NCI-H345 treated with DMSO at 0.1 percent for 48 hours (cell line): ENCODE data around the gene RHBDL3.
"Not testable (repeated sequence)": the region's sequence is repeated elsewhere in the genome, so short reads cannot be mapped to it uniquely, and the experiment has no call there.

ENCODE experiments used
- DNase-seq: peaks from one replicate; lab custom pipeline; 2025; ENCODE audit not compliant: unreplicated experiment; lab: John Stamatoyannopoulos, UW

The RHBDL3 gene

DNA sequence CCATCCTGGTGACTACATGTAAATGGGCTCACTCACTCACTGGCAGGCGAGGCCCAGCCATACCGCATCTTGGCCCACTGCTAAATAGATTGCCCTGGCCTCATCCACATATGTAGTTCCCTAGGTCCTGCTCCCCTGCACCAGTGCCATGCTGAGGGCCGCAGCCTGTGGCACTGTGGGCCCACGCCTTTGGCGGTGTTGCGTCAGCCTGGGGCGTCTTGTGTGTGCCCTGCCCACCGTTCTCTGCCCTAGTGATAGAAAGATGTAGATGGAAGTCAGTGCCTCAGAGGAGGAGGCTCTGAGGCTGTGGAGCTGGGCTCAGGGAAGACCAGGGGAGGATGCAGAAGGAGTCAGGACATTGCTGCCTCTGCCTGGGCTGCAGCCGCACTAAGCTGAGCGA lies 57.4 kb downstream of the RHBDL3 start:
- DNase-seq, result no peak

DNA sequence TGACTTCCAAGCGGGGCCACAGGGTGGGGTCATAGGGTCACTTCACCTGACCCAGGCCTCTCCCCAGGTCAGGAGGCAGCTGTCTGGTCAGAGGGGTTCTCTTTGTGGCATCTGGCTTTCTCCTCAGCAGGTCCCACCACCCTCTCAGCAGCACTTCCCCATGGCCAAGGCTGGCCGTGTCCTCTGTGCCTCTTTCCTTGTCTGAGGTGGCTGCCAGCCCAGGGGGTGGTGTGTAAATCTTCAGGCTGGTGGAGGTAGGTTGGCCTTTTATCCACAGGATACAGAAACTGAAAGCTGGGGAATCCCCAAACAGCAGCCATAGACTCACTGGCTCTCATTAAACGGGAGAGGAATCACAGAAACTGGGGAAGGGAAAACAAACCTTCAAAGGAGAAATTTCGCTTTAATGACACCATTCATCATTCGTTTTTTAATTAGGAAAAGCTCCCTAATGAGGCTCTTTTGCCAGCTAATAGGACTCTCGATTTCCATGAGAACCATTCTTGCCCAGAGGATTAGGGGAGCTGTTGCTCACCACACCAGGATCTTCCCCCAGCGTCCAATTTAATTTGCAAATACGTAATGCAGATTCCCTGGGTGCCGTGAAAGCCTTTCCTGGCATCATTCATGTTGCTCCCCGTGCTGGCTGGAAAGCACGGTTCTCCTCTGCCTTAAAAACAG lies 58.3 kb downstream of the RHBDL3 start:
- DNase-seq, result no peak

DNA sequence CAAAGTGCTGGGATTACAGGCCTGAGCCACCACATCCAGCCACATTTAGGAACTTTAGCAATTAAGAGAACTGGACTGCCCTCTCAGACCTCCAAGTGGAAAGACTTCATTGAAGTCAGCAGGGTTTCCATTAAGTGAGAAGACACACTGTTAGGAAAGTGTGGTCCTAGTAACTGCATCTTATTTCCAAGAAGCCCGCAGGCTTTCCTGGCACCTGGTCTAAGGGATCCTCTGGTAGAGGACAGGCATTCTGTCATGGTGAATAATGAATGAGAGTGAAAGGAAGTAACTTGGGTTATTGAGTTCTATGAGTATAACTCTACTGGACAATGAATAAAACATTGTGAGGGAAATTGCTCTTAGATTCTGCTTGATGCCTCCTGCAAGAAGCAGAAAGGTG lies 62.3 kb downstream of the RHBDL3 start:
- DNase-seq, result no peak

GRCh38 chr17:32330147-32330546 lies 64.5 kb downstream of the RHBDL3 start:
- no peak for DNase-seq

DNA sequence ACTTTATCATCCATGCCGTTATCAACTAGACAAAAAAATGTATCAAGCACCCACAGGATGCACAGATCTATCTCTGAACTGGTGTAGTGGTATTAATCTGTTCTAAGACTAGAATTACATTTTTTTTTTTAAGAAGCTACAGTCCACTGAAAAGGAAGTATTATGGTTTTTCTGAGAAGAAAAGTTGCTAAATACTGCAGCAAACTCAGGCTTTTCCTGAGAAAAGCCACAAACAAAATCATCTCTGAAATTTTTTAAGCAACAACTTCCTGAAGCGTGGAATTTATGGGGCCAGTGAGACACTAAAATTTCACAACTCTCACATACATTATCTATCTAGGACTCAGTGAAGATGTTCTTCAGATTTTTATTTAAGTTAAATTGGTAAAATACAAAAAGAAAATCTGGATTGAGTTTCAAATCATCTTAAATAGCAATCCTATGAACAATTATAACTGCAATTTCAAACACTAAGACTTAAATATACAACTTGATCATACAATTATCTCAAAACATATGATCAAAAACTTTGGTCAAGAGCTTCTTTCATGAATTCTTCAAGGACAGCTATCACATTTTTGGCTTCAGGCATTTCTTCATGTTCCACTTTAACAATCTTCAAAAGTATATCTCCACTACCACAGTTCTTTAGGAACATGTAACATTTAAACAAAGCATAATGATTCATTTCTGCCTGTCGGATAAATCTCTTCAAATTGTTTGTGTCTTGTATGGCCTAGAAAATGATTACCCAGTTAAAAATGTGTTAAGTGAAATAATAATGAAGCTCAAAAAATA lies 65.8 kb downstream of the RHBDL3 start:
- DNase-seq, result no peak

- DNase-seq, result no peak
Measured at GRCh38 chr17:32333187-32333586, 67.6 kb downstream of the RHBDL3 start.

DNA sequence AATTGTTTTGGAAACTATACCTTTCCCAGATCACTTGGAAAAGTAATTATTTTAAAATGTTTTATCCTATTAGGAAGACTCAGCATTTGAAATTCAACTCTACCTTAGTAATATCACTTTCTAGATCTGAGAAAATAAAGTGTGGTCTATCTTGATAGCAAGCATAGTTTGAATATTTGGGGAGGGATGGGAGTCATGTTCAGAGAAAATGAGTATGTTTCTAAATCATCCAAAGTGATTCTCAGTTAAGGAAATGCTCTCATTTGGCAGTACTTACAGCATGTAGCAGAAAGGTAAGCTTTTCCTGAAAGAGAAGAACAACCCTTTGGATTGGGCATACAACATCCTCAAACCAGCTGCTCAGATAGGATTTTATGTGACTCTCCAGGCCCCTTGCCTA lies 69.4 kb downstream of the RHBDL3 start:
- no peak for DNase-seq

GRCh38 chr17:32335687-32336086 lies 70.1 kb downstream of the RHBDL3 start:
- DNase-seq, result no peak

- DNase-seq, result no peak
Measured at GRCh38 chr17:32341141-32341856, 75.7 kb downstream of the RHBDL3 start.

- DNase-seq, result peak; percentile 72
Measured at GRCh38 chr17:32341857-32342602, 76.4 kb downstream of the RHBDL3 start, which contains the start of gene C17orf75. Gene C17orf75, minus strand, starts transcription at chr17:32342173. Its CDS starts 34 bp downstream, at chr17:32342139.

GRCh38 chr17:32342603-32343325 lies 77.1 kb downstream of the RHBDL3 start:
- no peak for DNase-seq

DNA sequence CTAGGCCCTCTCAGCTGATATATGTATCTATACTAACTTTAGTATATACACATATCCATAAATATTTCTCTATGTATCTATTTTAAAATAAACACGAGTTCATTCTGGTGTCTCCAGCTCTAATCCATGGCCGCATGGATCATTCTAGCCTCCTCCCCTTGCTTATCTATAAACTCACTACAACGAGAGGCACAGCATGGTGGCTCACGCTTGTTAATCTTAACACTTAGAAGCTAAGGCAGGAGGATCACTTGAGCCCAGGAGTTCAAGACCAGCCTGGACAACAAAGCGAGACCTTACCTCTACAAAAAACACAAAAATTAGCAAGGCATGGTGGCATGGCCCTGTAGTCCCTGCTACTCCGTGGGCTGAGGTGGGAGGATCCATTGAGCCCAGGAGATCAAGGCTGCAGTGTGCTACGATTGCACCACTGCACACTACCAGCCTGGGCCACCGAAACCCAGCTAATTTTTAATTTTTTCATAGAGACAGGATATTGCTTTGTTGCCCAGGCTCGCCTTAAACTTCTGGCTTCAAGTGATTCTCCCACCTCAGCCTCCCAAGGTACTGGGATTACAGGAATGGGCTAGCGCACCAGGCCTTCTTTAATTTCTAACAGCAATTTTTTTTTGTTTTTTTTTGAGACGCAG lies 80.4 kb downstream of the RHBDL3 start:
- no peak for DNase-seq

DNA sequence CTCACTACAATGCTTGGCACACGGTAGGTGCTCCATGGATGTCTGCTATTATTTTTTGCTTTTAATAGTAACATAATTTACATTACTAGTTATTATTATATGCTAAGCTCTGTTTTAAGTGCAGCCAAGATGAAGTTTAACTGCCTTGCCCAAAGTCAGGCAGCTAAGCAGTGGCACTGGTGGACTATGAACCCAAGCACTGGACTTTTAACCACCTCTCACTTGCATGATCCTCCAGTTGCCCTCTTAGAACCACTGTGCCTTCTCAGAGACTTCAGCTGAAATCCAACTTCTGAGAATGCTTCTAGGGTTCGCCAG lies 82.8 kb downstream of the RHBDL3 start:
- no peak for DNase-seq

DNA sequence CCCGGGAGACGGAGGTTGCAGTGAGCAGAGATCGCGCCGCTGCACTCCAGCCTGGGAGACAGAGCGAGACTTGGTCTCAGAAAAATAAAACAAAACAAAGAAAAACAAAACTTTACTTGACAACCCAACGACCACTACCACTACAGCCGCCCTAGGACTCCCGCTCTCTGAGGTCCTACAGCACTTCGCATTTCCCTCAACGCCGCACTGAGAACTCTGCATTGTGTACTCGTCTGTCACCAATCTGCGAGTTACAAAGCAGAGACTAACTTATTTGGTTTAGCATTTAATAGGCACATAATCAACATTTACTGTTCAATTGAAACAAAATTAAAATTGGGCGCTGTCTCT lies 83.8 kb downstream of the RHBDL3 start:
- no peak for DNase-seq

DNA sequence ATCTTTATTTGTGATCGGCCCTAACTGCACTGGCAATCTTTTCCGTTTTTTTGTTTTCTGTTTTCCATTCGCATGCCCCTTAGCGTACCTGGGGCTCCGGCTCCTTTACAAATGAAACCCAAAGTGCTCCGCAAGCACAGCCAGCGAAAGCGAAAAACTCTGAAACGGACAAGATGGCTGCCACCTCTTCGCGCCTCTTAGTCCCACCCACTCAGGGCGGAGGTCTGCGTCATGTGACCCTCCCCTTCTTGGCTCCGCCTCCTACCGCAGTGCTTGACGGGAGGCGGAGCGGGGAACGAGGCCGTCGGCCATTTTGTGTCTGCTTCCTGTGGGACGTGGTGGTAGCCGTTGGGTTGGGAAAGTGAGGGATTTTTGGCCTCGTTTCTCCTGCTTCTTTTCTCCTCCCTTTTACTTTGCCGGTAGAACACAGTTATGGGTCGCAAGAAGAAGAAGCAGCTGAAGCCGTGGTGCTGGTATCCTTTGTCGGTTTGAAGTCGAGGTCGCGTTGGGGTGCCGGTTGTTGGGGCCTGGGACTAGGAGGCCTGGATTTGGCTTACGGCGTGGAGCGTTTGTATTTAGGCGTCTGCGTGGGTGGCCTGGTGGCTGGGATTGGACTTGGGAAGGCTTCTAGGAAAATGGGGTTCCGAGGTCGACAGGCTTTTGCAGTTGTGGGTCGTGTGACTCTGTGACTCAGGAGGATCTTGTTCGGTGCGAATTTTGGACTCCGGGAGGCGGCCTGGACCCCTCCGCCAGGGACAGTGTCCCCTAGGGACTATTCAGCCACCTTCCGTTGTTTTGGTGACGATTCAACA lies 84.4 kb downstream of the RHBDL3 start, which contains the start of gene ZNF207:
ZNF207 (plus strand) TSS at position 304 of the 812 bp plus-strand sequence; CDS start at position 433, 129 bp downstream.
- peak; percentile 95 for DNase-seq

DNA sequence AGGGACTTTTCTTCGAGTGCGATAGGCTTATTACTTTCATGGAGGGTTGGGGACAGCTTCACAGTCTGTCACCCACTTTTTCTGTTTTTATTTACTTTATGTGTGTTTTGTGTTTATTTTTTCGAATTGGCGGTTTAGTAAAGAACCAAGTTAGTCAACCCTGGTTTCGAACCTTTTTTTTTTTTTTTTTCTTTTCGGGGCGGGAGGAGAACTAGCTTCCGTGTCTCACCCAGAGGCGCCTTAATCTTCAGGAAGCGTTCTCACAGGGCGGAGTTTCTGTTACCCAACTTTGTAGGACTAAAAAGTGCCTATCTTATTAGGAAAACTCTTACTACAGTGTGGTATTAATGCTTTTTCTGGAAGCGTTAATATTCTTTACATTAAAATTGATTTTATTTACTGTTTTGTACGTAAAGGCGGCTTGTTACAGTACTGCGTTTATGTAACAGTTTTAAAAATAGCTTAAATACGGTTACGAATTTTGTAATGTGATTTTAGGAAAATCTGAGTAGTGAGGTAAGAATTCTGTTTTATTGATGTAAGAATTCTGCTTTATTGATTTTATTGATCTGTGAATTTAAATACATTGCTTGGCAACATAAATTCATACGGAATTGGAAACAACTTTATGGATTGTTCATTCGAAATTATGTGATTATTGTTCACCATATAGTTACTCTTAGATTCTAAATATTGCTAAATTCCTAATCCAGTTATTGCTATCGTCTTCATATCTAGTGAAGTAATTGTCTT lies 85.2 kb downstream of the RHBDL3 start:
- DNase-seq, result peak; percentile 31

DNA sequence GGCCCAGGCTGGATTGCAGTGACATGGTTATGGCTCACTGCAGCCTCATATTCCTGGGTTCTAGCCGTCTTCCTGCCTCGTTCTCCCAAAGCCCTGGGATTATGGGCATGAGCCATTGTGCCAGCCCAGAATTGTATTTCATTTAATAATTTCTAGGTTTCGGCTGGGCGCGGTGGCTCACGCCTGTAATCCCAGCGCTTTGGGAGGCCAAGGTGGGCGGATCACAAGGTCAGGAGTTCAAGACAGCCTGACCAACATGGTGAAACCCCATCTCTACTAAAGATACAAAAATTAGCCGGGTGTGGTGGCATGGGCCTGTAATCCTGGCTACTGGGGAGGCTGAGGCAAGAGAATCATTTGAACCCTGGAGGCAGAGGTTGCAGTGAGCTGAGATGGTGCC lies 87.1 kb downstream of the RHBDL3 start:
- not testable (repeated sequence) for DNase-seq

DNA sequence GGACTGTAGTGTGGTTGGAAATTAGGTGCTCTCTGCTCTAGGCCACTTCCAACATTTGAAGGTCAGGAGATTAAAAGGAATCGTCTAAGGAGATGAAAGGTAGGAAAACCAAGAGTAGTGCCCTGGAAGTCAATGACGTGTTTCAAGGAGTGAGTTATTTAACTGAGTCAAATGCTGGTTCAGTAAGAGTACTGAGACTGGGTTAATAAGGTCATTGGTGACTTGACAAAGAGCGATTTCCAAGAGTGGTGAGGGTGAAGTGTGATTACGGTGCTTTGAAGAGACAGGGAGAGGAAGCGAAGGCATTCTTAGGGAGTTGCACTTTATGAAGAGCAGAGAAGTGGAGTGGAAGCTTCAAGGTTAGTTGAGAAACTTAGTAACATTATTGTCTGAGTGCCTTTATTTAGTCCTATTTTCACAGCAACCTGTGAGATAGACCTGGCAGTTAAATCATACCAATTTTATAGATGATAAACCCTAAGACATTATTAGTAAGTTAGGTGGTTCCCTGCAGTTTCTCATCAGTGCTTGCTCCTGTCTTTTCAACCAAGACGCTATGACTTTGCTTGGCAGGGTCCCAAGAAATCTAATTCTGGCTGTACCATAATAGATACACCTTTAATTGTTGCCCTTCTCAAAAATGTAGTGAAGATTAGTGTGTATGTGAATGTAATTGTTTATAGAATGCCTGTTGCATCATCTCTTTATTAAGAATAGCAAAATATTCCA lies 90.2 kb downstream of the RHBDL3 start:
- DNase-seq, result no peak
